Measurements from ENCODE around the gene ART5. TPM values are rescaled to one million over a fixed set of nuclear protein-coding genes. Genes with fewer than 3 reads are reported as not detected.

The ART5 gene
- 0.43 TPM for polyA plus RNA-seq (2012; ENCODE audit: insufficient read length, low read depth)

DNA sequence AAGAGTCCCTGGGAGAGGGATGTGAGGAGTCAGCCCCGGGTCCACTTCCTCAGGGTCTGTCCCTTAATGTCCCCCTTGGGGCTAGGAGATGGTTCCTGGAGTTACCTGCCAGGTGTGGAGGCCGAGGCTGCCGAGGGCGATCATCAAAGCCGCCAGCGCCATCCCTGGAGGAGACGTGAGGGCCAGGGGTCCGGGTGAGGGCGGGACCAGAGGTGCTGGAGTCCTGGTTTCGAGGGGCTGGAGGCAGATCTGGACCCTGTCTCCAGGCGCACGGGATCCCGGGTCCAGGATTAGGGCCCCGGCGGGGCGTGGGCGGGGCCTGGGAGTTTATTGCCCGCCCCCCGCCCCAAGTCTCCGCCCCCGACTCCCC is at the start of gene ART5:
TSS of gene ART5 (minus strand) at position 292 of the 370 bp plus-strand sequence. CDS start at position 162, 130 bp downstream.
- TF ChIP-seq POLR2AphosphoS5 (IDR thresholded peaks at IDR 0.05; ENCODE audit: low read depth, low read length) (no peak), FOXP2 (optimal IDR thresholded peaks at IDR 0.05; ENCODE audit: borderline replicate concordance, extremely low read depth, extremely low read length, insufficient read depth) (no peak), TAF1 (IDR thresholded peaks at IDR 0.05; ENCODE audit: borderline replicate concordance, insufficient read depth, low read length) (no peak), SIN3A (IDR thresholded peaks at IDR 0.05; ENCODE audit: borderline replicate concordance, insufficient read depth, low read length) (no peak)

GRCh38 chr11:3686751-3687150 is 45.0 kb upstream of the ART5 start:
- TF ChIP-seq TAF1 (IDR thresholded peaks at IDR 0.05; ENCODE audit: borderline replicate concordance, insufficient read depth, low read length) (no peak), FOXP2 (optimal IDR thresholded peaks at IDR 0.05; ENCODE audit: borderline replicate concordance, extremely low read depth, extremely low read length, insufficient read depth) (no peak), SIN3A (IDR thresholded peaks at IDR 0.05; ENCODE audit: borderline replicate concordance, insufficient read depth, low read length) (no peak), POLR2AphosphoS5 (IDR thresholded peaks at IDR 0.05; ENCODE audit: low read depth, low read length) (no peak)
- TF ChIP-seq, protein P1, sequence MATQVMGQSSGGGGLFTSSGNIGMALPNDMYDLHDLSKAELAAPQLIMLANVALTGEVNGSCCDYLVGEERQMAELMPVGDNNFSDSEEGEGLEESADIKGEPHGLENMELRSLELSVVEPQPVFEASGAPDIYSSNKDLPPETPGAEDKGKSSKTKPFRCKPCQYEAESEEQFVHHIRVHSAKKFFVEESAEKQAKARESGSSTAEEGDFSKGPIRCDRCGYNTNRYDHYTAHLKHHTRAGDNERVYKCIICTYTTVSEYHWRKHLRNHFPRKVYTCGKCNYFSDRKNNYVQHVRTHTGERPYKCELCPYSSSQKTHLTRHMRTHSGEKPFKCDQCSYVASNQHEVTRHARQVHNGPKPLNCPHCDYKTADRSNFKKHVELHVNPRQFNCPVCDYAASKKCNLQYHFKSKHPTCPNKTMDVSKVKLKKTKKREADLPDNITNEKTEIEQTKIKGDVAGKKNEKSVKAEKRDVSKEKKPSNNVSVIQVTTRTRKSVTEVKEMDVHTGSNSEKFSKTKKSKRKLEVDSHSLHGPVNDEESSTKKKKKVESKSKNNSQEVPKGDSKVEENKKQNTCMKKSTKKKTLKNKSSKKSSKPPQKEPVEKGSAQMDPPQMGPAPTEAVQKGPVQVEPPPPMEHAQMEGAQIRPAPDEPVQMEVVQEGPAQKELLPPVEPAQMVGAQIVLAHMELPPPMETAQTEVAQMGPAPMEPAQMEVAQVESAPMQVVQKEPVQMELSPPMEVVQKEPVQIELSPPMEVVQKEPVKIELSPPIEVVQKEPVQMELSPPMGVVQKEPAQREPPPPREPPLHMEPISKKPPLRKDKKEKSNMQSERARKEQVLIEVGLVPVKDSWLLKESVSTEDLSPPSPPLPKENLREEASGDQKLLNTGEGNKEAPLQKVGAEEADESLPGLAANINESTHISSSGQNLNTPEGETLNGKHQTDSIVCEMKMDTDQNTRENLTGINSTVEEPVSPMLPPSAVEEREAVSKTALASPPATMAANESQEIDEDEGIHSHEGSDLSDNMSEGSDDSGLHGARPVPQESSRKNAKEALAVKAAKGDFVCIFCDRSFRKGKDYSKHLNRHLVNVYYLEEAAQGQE (IDR thresholded peaks at IDR 0.05; ENCODE audit: insufficient read depth in 1 of 2, low read depth in 2 of 2, low read length in 2 of 2), result no peak

DNA sequence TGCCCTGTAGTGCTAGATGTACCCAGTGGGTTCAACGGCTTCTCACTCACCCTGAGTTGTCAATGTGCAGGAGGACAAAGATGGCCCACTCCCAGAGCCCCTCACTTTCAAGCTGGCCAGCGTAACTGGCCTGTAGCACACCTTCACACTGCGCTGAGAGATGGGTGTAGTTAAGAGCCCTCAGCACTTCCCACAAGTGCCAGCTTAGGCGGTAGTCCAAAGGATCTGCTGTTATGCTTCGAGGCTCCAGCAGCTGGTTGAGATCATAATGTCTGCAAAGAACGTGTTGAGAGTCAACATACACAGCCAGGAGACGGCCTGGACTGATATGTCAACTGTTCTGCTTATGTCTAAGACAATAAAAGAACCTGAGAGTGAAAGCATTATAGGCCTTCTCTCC is 44.1 kb upstream of the ART5 start:
- TF ChIP-seq SIN3A (IDR thresholded peaks at IDR 0.05; ENCODE audit: borderline replicate concordance, insufficient read depth, low read length), result no peak
- TF ChIP-seq, protein P1 (IDR thresholded peaks at IDR 0.05; ENCODE audit: insufficient read depth in 1 of 2, low read depth in 2 of 2, low read length in 2 of 2), result no peak
- TF ChIP-seq FOXP2 (optimal IDR thresholded peaks at IDR 0.05; ENCODE audit: borderline replicate concordance, extremely low read depth, extremely low read length, insufficient read depth), result no peak
- no peak for TF ChIP-seq POLR2AphosphoS5 (IDR thresholded peaks at IDR 0.05; ENCODE audit: low read depth, low read length)
- no peak for TF ChIP-seq TAF1 (IDR thresholded peaks at IDR 0.05; ENCODE audit: borderline replicate concordance, insufficient read depth, low read length)

DNA sequence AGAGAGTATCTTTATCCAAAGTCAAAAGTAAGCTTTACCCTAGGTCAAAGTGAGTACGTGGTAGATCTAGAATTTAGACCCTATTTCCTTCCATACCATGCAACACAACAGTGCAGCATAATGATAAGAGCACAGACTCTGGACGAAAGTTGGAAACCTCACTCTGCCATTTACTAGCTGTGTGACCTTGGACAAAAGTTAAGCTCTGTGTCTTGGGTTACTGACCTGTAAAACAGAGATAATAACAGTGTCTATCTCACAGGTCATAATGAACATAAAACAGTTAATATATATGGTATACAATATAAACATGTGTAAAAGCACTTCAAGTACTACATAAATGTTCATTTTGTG is 43.0 kb upstream of the ART5 start:
- TF ChIP-seq TAF1 (IDR thresholded peaks at IDR 0.05; ENCODE audit: borderline replicate concordance, insufficient read depth, low read length) (no peak), SIN3A (IDR thresholded peaks at IDR 0.05; ENCODE audit: borderline replicate concordance, insufficient read depth, low read length) (no peak), FOXP2 (optimal IDR thresholded peaks at IDR 0.05; ENCODE audit: borderline replicate concordance, extremely low read depth, extremely low read length, insufficient read depth) (no peak), POLR2AphosphoS5 (IDR thresholded peaks at IDR 0.05; ENCODE audit: low read depth, low read length) (no peak)
- TF ChIP-seq, protein P1 (IDR thresholded peaks at IDR 0.05; ENCODE audit: insufficient read depth in 1 of 2, low read depth in 2 of 2, low read length in 2 of 2), result no peak

- no peak for TF ChIP-seq TAF1 (IDR thresholded peaks at IDR 0.05; ENCODE audit: borderline replicate concordance, insufficient read depth, low read length)
- TF ChIP-seq SIN3A (IDR thresholded peaks at IDR 0.05; ENCODE audit: borderline replicate concordance, insufficient read depth, low read length), result no peak
- no peak for TF ChIP-seq POLR2AphosphoS5 (IDR thresholded peaks at IDR 0.05; ENCODE audit: low read depth, low read length)
These were observed 42.5 kb upstream of the ART5 start for GRCh38 chr11:3684129-3684818.

GRCh38 chr11:3683039-3683438 is 41.2 kb upstream of the ART5 start:
- TF ChIP-seq FOXP2 (optimal IDR thresholded peaks at IDR 0.05; ENCODE audit: borderline replicate concordance, extremely low read depth, extremely low read length, insufficient read depth) (no peak), SIN3A (IDR thresholded peaks at IDR 0.05; ENCODE audit: borderline replicate concordance, insufficient read depth, low read length) (no peak), TAF1 (IDR thresholded peaks at IDR 0.05; ENCODE audit: borderline replicate concordance, insufficient read depth, low read length) (no peak), POLR2AphosphoS5 (IDR thresholded peaks at IDR 0.05; ENCODE audit: low read depth, low read length) (no peak)
- TF ChIP-seq, protein P1 (IDR thresholded peaks at IDR 0.05; ENCODE audit: insufficient read depth in 1 of 2, low read depth in 2 of 2, low read length in 2 of 2), result no peak
